GM19452 (cell line): Measurements from ENCODE around the gene FNBP1.
"Not testable (repeated sequence)": the region's sequence is repeated elsewhere in the genome, so short reads cannot be mapped to it uniquely, and the experiment has no call there.

Source experiments
- ATAC-seq: cut with Tn5 transposase; IDR thresholded peaks from one replicate; pipeline ENCODE4 v1.9.1; 2021; ENCODE audit not compliant: unreplicated experiment

FNBP1 gene

DNA sequence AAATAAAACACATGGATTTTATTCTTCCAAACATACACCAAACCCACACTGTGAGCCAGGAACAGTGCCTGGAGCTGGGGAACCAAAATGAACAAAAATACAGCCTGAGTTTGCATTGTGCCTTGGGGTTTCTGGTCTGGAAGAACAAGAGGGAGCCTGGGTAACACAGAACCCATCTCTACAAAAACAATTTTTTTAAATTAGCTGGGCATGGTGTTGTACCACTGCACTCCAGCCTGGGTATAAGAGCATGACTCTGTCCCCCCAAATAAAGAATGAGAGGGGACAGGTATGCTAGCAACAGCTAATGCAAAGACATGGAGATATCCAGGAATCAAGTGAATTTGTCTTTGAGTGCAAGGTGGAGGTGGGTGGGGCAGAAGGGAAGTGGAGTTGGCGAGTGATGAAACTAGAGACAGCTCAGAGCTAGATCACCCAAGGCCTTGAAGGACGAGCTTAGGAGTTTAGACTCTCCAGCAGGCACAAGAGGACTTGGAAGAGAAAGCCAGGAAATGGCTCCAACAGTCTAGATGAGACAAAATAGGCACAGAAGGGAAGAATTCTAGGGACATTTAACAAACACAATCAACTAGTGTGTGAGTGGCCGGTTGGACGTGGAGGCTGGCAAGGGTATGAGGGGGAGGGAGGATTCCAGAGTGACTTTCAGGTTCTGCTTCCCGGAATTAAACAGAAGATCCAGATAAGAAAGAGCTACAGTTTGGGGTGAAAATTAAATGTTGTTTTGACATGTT is 47.4 kb downstream of the FNBP1 start:
- ATAC-seq = no peak

DNA sequence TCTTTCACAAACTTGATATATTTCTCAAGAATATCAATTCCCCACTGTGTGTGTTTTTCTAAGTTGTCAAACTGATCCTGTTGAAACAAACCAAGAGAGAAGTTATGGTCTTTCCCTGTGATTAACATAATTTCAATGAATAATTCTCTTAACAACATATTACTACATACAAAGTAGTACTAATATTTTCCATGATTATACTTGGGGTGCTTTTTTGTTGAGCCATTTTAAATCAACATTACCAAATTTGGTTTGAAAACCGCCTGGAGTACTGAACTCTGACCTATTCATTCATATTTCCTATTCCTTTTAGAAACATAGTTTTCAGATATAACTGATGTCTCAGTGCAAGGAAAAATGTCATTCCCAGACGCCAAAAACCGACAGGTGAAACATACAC is 48.1 kb downstream of the FNBP1 start:
- ATAC-seq = no peak

DNA sequence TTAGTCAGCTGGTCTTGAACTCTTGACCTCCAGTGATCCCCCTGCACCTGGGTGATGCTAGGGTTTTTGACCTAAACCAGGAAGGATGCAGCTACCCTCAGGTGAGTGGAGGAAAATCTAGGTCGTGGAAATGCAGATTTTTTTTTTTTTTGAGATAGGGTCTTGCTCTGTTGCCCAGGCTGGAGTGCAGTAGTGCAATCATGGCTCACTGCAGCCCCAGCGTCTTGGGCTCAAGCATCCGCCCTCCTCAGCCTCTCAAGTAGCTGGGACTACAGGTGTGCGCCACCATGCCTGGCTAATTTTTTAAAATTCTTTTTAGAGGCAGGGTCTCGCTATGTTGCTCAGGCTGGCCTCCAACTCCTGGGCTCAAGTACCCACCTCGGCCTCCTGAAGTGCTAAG is 51.9 kb downstream of the FNBP1 start:
- not testable (repeated sequence) for ATAC-seq

DNA sequence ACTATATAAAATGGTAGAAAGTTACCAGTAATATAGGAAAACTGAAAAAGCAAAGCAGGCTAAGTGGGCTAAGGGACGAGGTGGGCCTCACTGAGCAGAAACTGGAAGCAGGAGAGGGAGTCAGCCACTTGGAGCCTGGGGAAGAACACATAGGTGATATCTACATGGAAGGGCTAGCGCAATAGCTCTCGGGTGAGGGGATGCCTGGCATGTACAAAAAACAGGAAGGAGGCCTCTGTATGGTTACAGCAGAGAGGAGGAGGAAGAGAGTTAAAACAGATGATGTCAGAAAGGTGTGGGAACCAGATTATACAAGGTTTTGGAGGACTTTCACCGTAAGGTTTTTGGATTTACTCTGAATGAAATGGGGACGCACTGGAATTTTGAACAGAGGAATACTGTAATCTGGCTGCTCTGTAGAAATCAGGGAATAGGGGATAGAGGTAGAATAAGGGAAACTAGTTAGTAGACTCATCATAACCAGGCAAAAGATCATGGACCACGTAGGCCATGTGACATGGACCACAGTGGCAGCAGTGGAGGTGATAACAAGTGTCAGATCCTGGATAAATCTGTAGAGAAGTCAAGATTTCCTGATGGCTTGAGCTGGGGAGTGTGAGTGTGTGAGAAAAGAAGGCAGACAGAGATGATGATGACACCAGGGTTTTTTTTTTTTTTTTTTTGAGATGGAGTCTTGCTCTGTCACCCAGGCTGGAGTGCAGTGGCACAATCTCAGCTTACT is 52.5 kb downstream of the FNBP1 start:
- no peak for ATAC-seq

DNA sequence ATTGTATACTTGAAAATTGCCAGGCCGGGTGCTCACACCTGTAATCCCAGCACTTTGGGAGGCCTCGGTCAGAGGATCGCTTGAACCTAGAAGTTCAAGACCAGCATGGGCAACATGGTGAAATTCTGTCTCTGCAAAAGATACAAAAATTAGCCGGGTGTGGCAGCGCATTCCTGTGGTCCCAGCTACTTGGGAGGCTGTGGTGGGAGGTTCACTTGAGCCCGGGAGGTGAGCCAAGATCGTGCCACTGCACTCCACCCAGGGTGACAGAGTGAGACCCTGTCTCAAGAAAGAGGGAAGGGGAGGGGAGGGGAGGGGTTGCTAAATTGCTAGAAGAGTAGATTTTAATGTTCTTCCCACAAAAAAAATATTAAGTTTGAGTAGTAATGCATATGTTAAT is 53.2 kb downstream of the FNBP1 start:
- no peak for ATAC-seq

DNA sequence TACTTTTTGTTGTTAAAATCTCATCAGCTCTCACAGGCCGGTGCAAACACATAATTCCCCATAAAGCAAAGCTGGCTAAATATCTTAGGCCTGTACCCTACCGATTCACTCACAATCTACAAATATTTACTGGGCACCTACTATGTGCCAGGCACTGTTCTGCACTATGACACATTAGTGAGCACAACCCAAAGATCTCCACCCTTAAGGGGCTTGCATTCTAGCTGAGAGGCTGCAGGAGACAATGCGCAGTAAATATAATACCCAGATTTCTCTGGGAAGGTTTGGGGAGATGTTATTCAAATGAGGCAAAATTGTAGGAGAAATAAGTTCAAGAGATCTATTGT is 53.7 kb downstream of the FNBP1 start:
- ATAC-seq = no peak

DNA sequence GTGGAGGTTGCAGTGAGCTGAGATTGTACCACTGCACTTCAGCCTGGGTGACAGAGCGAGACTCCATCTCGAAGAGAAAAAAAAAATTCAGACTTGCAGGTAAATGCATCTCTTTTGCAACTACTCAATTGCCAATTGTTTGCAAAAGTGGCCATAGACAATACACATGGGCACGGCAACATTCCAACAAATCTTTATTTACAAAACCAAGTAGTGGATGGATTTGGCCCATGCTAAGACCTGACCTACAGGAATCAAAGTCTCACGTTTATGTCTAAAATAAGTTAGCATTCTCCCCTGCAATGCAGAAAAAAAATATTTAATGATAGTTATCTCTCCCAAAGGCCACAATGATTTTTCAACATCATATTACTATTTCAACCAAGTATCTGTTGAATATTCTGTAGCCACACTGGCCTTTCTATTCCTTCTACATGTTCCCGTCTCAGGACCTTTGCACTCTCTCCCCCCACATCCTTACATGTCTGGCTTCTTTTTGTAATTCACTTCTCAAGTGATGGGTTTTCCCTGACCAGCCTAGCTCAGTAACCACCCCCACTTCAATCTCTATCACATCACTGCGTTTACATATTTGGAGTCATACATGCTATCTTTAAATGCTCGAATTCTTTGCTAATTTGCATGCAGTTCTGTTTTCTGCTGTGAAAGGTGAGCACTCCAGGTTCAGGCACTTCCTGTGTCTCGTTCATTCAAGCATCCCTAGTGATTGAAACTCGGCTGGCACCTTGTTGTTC is 54.2 kb downstream of the FNBP1 start:
- peak; percentile 57 for ATAC-seq

DNA sequence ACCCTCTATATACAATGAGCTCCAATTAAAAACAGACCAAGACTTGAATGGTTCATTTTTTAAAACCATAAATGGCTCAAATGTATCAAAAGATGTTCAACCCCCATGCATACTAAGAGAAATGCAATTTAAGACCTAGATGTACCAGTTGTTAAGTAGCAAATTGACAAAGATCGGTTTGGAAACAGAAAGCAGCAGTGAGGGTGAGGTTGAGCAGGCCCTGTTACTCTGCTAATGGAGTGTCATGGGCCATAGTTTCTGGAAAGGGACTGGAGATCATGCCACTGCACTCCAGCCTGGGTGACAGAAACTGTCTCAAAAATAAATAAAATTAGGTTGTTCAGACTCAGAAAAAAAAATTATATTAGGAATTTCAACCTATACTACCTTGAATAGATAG is 55.0 kb downstream of the FNBP1 start:
- ATAC-seq = no peak

DNA sequence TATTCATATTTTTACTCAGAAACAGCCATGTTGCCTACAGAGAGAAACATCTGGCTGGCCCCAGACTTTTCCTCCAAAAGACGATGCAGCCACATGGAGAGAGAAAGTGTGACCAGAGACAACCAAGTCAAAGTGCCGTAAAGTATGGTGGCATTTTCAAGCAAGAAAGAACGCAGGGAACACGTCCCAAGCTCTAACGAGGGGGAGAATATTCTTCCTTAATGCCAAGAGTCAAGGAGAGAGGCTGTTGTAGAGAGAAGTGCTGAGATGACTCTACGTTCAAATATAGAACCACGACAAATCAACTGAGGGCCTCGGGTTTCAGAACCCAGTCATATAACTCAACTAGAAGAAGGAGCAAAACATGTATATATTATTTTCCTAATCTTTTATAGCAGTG is 55.9 kb downstream of the FNBP1 start:
- ATAC-seq = no peak

DNA sequence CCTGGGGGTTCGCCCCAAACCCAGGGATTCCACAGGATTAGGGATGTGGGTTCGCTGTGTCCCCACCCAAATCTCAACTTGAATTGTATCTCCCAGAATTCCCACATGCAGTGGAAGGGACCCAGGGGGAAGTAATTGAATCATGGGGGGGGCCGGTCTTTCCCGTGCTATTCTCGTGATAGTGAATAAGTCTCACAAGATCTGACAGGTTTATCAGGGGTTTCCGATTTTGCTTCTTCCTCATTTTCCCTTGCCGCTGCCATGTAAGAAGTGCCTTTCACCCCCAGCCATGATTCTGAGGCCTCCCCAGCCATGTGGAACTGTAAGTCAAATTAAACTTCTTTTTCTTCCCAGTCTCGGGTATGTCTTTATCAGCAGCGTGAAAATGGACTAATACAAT is 58.4 kb downstream of the FNBP1 start:
- ATAC-seq = not testable (repeated sequence)

DNA sequence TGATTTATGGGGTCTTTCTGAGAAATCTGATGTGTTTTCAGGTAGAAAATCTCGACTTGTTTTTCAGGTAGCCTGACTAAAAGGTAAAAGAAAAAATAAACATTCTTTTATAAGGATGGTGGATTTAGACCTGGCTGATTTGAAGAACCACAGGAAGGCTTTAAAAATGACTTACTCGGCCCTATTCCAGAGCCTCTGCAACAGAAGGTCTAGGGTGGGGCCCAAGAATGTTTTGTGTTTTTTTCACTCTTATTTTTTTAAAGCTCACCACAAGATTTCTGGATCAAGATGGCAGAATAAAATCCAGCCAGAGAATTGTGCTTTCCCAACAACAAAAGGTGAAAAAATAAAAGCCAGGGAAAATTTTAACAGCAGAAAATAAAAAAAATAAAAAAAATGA is 59.1 kb downstream of the FNBP1 start:
- ATAC-seq = no peak

DNA sequence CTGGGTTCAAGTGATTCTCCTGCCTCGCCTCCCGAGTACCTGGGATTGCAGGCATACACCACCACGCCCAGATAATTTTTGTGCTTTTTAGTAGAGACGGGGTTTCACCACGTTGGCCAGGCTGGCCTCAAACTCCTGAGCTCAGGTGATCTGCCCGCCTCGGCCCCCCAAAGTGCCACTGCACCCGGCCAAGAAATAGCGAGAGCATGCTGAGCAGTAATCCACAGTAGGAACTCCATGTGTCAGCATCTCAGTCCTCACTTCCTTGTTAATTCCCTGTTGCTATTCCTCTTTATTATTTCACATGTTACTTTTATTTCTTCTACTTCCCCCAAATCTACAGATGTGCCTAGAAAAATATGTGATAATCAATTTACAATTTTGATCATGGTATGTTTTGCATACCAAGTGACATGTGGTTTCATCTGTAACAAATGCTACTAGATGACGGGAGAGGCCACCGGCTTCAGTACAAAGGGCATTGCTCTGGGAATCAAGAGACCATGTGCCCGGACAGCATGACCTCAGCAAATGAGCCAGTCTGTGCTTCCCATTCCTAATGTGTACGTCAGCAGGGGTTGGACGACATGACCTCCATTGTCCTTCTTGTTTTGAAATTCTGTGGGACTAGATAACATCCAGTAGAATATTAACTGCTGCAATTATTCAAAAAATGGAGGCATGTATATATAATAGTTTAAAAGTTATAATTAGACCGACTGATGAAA is 61.6 kb downstream of the FNBP1 start:
- no peak for ATAC-seq

DNA sequence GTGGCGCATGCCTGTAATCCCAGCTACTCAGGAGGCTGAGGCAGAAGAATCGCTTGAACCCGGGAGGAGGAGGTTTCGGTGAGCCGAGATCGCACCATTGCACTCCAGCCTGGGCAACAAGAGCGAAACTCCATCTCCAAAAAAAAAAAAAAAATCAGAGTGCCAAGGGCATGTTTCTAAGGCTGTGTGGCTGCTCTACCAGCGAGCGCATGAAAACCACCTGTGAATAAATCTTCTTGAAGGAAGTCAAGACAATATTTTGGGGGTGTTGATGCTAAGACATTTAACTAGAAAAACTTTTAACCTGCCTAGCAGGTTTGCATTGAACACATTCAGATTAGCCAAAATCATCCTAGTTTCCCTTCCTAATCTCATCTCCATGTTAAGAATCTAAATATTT is 62.8 kb downstream of the FNBP1 start:
- not testable (repeated sequence) for ATAC-seq

DNA sequence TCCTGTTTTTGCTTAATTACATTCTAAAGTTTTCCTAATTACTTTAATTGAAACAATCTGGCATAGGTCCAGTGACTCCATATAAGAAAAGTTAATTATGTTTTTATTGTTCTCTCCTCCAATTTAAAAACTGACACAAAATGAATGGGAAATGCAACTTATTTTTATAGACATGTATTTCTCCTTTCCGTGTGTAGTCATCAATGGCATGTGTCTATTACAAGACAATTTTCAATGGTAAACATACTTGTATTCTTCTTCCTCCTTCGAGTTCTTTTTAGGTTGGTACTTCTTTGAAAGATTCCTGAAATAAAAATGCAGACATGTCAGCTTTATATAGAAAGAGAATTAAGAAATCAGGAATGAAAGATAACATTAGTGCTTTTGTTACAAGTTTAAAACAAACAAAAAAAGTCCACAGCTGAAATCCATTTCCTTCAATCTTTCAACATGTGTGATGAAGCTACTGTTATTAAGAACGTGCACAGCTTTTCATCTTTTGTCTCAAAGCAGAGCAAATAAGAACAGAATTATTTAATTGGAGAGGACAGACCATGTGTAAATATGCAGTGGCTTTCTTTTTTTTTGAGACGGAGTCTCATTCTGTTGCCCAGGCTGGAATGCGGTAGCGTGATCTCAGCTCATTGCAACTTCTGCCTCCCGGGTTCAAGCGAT is 63.8 kb downstream of the FNBP1 start:
- no peak for ATAC-seq

DNA sequence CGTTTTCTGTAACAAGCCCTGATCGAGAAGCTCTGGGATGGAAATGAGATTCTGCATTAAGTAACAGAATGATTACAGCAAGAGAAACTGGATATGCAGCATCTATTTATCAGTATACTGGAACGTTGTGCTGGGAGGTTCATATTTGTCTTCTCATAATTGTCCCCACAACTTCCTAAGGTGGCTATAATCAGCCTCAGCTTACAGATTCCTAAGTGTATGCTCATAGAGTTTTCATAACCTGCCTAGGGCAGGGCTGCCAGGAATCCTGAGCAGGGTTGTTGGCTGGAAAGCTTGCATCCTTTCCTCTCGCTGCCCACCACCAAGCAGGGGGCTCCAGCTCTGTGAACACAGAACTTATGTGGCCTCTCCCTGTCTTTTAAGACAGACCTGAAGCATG is 70.2 kb downstream of the FNBP1 start:
- ATAC-seq = no peak

DNA sequence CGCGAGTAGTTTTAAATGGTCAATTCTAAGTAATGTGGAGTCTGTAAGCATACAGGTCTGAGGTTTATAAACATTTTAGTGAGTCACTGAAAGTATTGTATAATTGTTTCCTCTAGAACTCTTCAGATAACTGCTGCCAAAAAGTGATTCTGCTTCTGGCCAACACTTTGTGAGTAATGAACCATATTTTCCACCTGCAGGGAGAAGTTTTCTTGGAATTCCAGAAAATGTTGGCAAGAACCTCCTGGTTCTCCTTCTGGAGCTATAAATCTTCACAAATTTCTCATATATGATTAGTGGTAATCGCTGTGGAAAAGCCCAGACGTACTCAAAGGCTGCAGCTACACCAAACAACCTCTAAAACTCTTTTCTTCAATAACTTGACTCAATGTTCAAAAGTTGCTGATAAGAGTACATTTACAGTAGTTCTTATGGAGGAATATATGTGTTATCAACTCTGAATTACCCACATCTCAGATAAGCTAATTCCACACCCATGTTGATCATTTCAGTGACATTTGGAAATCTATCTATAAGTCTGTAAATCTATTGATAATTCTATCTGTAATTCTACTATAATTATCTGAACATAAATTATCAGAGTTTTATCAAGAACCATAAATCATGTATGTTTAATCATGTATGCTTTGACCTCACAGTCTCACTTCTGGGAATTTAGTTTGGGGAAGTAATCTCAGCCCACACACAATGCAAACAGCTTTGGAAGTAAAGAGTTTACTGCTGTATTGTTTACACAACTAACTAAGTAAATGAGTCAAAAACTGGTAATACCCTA is 74.1 kb downstream of the FNBP1 start:
- ATAC-seq = no peak

DNA sequence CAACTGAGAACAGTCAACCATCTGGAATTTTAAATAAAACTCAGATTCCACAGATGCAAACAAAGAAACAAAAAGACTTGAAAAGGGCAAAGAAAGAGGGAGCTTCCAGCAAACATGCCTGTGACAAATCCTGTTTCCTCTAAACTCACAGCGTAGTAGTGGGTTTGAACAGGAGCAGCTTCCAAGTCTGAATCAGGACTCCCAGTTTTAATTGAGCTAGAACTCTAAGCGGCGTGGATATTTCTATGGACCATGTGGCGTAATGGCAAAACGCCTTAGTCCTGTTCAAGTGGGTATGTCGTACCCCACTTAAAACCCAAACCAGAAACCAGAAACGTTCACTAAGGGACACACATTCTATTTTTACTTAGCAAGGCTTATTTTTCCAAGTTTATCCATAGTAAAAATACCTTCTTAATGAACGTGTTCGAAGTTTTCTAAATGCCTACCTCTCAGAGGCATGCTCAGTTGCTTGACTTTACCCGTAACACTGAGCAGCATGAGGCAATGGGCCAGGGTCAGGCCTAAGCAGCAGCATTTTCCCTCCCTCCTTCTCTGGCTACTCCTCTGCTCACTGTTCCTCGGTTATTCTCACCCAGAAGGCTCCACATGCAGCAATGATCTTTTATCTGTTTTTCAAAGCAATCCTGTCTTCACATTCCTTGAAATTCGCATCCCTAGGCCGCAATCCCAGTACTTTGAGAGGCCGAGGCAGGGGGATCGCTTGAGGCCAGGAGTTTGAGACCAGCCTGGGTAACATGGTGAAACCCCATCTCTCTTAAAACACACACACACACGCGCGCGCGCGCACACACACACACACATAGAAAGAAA is 77.9 kb downstream of the FNBP1 start:
- no peak for ATAC-seq

DNA sequence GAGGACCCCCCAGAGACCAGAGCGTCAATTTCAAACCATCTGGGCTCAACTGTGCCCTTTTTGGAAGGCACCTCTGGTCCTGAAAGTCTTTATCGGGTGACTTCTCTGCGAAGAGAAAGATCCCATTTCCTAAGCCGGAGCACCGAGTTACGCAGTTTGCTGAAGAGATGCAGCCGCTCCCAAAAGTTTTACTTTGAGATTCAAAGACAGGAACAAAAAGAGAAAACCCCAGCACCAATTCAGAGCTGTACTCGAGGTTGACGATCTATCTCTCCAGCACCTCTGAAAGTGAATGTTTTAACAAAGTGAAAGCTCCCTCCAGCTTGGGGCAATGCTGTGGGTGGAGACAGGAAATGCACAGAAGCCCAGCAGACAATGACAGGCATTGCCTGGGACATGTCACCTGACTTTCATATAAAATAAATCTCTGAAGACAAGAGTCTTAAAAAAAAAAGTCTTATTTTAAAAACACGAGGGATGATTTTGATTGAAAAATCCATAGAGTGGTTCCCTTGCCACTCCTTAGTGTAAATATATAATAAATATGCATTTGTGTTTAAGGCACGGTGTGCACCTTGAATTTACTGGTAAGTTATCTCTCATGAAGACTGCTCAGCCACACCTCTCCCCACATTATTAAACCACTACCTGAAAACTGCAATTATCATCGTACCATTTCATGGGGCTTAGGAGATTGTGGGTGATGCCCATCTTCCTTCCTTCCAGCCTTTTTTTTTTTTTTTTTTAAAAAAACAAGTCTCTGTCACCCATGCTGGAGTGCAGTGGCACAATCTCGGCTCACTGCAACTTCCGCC is 79.9 kb downstream of the FNBP1 start:
- ATAC-seq = peak; percentile 77
